CD4-positive, alpha-beta T cell treated with Interleukin-21 for 1 hour (primary cell): ENCODE results near the gene AGBL2.
"Not testable (repeated sequence)": the region's sequence is repeated elsewhere in the genome, so short reads cannot be mapped to it uniquely, and the experiment has no call there.

Source experiments
- DNase-seq: peaks from one replicate; pipeline ENCODE4 v3.0.0-alpha.2; 2020

AGBL2 gene

DNA sequence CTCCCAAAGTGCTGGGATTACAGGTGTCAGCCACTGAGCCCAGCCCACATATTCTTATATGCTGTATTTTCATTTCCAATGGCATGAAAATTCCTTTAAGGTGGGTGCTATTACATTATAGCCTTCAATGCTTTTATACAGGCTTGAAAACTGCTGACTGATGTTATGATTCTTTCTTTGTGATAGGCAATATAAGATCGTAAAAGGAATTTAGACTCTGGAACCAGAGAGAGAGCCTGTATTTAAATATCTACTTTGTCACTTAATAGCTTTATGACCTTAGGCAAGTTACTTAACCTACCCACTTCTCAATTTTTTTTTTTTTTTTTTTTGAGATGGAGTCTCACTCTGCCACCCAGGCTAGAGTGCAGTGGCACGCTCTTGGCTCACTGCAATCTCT lies 26.2 kb downstream of the AGBL2 start:
- DNase-seq: no peak

DNA sequence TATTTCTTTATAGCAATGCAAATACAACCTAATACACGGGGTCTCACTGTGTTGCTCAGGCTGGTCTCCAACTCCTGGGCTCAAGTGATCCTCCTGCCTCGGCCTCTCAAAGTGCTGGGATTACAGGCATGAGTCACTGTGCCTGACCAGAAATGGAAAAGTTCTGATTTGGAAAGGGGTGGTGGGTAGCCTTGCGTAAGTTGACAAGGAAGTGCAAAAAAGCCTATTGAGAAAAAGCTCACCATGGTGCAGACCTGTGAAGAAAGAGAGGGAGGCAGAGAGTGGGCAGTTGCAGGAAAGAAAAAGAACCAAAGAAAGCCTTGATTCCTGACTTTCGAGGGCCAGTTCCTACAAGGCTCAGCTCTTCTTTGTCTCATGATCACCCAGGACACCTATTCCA lies 27.1 kb downstream of the AGBL2 start:
- DNase-seq: no peak

DNA sequence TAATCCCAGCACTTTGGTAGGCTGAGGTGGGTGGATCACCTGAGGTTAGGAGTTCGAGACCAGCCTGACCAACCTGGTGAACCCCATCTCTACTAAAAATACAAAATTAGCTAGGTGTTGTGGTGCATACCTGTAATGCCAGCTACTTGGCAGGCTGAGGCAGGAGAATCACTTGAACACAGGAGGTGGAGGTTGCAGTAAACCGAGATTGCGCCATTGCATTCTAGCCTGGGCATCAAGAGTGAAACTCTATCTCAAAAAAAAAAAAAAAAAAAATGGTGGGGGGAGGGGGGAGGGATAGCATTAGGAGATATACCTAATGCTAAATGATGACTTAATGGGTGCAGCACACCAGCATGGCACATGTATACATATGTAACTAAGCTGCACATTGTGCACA lies 28.5 kb downstream of the AGBL2 start:
- not testable (repeated sequence) for DNase-seq

DNA sequence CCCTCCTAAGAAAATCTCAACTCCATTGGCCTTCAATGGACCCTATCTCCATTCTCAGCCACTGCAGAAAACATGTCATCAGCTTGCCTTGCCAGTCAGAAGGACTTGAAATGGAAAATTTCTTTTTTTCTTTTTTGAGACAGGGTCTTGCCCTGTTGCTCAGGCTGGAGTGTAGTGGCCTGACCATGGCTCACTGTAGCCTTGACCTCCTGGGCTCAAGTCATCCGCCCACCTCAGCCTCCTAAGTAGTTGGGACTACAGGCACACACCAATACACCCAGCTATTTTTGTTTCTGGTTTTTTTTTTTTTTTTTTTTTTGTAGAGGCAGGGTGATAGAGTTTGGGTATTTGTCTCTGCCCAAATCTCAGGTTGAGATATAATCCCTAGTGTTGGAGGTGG lies 29.0 kb downstream of the AGBL2 start:
- no peak for DNase-seq

DNA sequence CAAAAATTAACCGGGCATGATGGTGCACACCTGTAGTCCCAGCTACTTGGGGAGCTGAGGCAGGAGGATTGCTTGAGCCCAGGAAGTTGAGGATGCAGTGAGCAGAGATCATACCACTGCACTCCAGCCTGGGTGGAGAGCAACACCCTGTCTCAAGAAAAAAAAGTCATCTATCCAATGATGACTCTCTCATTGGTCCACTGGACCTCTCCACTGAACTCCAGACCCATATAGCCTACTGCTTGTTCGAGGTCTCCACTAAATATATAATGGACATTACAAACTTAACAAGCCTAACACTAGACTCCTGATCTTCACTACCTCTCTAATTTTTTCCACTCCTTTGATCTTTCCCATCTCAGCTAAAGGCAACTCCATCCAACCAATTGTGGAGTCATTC lies 39.3 kb downstream of the AGBL2 start:
- no peak for DNase-seq

DNA sequence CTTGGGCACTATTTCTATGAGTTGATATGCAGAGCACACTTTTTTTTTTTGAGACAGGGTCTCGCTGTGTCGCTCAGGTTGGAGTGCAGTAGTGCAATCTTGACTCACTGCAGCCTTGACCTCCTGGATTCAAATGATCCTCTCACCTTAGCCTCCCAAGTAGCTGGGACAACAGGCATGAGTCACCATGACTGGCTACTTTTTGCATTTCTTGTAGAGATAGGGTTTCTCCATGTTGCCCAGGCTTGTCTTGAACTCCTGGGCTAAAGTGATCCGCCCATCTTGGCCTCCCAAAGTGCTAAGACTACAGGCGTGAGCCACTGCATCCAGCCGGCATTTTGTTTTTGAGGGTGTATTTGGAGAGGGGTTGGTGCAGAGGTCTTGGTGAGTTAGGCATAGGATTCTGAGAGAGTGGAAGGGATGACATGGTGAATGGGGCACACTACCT lies 42.9 kb downstream of the AGBL2 start:
- no peak for DNase-seq

DNA sequence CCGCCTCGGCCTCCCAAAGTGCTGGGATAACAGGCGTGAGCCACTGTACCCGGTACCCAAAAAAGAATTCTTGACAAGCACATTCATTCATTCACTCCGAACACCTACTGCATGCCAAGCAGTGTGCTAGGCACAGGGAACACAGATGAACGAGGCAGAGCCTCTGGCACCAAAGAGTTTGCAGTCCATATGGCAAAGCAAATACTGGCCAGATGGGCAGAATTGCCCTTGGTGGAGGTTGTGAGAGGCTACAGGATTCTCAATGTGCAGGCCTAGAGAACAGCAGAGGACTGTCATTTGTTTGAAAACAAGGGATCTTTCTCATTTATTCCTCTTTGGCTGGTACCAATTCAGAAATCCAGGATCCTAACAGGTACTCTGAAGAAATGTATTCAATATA lies 45.3 kb downstream of the AGBL2 start:
- no peak for DNase-seq

DNA sequence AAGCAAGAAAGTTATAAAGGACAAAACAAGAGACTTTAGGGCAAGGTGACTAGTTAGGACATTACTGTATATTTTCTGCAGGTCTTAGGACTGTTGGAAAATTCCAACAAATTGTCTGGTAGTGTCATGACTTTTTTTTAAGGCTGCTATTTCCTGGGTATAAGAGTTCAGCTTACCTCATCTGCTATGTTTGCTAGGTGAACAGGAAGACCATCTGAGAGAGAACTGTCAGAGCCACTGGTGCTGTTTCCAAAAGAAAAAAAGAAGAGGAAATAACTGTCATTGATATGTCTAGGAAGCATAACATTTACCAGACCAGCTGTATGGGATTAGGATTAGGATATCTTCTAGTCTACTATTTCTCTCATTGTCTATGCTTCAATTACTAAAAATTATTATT lies 46.5 kb downstream of the AGBL2 start:
- no peak for DNase-seq

DNA sequence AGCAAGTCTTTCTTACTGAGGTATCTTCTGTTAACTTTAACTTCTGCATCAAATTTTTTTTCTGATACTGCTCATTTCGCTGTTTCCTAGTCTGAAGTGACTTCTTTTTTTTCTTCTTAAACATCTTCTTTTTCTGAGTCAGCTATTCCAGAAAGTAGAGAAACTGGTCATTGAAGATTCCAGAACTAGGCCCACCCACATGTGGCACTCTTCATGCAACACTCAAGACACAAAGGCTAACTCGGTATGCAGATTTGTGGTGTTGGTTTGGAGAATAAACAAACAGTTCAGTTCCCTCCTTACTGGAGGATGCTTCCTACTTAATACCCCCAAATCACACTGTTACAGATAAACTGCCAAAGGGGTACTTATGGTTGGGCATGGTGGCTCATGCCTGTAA lies 47.6 kb downstream of the AGBL2 start:
- DNase-seq: no peak

DNA sequence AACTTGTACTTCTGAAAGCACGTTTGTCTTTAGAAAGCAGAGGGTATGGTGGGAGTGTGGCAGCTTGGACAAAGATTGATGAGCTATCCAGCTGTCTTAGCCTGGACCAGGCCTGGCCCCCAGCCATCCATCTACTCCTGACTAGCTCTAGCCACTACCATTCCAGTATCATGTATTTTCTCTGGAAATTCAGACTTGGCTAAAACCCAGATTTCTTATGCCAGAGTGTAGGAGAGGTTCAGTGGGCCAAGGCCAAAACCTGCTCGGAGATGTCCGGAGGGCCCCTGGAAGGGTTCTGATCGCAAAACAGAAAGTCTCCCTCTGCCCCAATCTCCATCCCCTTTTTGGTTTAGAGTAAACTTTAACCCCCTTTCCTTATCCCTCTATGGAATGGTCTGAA lies 48.0 kb downstream of the AGBL2 start:
- DNase-seq: no peak

DNA sequence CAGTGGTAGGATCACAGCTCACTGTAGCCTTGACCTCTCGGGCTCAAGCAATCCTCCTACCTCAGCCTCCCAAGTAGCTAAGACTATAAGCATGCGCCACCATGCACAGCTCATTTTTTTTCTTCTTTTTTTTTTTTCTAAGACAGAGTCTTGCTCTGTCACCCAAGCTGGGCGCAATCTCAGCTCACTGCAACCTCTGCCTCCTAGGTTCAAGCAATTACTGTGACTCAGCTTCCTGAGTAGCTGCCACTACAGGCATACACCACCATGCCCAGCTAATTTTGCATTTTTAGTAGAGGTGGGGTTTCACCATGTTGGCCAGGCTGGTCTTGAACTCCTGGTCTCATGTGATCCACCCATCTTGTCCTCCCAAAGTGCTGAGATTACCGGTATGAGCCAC lies 50.2 kb downstream of the AGBL2 start:
- not testable (repeated sequence) for DNase-seq

DNA sequence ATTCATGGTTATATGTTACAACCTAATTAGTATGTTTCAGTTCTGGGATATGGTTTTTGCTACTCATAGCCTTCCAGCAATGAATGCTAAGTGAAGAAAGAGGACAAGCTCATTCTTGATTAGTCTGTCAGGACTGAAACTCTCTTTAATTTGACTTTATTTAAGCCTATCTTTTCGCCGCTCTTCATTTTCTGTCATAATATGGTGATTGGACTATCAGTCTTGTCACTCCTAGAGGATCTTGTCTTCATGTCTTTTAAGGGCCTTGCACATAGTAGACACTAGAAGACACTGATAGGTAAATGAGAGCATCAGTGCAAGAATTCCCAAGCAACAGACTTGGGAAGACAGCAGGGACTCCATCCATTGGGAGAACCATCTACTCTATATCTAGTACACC lies 53.9 kb downstream of the AGBL2 start:
- DNase-seq: no peak

DNA sequence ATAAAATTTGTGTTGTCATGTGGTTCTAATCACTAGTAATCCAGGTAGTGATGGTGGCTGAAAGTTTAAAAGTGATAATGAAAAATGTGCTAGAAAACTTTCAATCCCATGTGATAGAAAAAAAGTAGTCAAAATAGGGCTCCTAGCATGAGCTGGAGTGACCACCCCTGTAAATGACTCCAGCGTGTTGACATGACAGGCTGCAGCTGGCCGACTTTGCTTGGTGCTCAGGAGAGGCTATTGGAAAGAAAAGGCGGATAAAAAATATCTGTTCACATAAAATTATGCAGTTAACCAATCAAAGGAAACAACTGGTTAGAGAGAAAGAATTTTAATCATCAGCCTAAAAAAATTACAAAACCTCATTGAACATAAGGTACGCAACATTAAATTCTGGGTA lies 55.9 kb downstream of the AGBL2 start:
- no peak for DNase-seq

DNA sequence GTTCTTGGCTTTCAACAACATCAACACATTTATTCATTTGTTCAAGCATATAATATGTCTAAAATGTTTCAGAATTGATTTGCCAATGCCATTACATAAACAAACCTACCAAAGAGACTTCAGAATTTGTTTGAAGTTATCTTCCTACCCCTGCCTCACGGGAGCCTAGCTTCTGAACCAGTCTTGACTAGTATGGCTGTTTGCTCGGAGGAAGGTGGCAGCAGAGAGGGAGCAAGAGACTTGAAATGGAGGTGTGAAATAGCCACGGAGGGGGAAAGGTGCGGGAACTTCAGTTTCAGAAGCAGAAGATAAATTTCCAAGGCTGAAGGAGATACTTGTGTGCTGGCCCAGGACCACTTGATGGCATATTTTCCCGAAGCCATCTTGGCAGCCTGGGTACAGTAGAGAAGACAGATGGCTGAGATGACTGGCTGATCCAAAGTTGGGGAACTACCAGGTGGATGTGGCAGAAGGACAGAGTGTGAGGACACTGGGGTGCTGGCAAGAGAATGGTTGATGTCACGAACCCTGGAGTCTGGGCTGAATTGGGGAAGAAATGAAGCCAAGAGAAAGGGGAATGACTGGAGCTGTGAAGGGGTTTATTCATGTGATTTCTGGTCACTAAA lies 58.8 kb downstream of the AGBL2 start:
- DNase-seq: no peak

DNA sequence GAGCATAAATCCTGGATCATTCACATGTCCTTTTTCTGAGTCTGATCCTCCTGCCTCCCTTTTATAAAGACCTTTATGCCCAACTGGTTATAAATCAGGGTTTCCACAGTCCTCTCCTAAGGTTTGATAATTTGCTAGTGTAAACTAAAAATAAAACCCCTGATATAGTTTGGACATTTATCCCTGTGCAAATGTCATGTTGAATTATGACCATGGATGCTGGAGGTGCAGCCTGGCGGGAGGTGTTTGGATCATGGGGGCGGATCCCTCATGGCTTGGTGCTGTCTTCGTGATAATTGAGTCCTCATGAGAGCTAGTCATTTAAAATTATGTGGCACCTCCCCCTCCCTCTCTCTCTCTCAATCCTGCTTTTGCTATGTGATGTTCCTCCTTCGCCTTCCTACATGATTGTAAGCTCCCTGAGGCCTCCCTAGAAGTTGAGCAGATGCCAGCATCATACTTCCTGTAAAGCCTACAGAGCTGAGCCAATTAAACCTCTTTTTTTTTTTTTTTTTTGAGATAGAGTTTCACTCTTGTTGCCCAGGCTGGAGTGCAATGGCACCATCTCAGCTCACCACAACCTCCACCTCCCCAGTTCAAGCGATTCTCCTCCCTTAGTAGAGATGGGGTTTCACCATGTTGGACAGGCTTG lies 63.2 kb downstream of the AGBL2 start:
- no peak for DNase-seq

DNA sequence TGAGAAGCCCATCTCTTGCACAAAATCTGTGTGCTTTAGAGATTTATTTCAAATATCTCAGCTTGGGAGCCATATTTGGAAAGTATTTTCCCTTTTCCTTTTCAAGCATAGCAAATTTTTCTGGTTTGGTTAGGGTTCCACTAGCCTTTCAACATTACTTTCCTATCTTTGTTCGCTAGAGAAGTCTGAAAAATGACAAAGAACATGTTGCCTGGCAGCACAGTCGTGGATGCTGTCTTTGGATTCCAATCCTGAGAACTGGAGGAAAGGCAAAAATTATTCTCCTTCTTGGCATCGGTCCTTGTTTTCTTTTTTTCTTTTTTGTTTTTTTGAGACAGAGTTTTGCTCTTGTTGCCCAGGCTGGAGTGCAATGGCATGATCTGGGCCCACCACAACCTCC lies 65.9 kb downstream of the AGBL2 start:
- no peak for DNase-seq

DNA sequence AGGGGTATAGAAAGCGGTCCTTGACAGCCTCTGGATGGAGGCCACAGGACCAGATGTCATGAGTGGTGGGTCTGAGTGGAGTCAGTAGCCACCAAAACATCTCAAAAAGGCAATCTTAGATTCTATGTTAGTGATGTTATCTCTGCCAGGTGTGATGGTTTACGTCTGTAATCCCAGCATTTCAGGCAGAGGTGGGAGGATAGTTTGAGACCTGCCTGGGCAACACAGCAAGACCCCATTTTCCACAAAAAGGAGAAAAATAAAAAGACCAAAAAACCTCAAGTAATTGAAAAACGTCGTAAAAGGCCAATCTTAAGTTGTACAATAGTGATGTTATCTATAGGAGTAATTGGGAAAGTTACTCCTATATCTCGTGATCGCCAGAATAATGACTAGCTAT lies 69.2 kb downstream of the AGBL2 start:
- DNase-seq: no peak

DNA sequence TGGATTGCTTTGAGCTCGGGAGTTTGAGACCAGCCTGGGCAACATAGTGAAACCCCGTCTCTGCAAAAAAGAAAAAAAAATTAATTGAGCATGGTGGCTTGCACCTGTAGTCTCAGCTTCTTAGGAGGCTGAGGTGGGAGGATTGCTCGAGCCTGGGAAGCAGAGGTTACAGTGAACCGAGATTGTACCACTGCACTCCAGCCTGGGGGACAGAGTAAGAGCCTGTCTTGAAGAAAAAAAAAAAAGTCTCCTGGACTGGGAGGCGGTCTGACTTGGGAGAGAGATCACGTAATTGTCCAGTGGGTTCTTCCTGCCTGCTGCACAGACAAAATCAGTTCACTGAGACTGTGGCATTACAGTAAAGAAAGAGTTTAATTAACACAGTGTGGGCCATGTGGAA lies 69.7 kb downstream of the AGBL2 start:
- DNase-seq: no peak

DNA sequence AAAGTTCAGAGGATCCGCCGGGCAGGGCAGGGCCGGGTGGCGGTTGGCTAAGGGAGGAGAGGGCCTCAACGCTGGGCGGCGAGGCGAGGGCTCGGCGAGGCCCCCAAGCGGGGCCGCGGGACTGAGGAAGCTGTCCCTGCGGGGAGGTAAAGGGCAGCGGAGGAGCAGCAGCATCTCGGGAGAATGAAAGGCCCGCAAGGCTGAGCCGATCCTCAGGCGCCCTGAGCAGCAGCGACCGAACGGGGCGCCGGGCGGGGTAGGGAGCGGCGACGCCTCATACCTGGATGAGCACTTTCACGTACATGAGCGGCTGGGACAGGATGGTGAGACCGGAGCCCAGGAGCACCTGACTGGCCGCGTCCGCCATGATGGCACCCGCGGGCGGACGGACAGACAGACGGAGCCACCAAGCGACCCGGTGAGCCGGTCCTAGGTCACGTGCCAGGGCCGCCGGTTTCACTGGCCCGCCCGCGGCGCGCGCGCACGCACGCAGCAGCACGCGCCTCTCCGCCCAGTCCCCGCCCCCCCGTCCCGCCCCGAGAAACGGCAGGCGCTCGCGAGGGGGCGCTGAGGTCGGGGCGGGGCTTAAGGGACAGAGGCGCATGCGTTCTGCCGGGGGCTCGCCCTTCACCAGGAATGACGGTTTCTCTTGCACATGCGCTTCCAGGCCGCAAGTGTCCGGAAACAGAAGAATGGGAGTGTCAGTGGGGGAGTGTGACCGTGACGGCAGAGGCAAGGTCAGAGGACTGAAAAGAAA lies 72.9 kb downstream of the AGBL2 start, which contains the start of gene MTCH2:
MTCH2 (minus strand) TSS at position 461 of the 757 bp plus-strand sequence; CDS start at position 367, 94 bp downstream.
- DNase-seq: peak; percentile 97

DNA sequence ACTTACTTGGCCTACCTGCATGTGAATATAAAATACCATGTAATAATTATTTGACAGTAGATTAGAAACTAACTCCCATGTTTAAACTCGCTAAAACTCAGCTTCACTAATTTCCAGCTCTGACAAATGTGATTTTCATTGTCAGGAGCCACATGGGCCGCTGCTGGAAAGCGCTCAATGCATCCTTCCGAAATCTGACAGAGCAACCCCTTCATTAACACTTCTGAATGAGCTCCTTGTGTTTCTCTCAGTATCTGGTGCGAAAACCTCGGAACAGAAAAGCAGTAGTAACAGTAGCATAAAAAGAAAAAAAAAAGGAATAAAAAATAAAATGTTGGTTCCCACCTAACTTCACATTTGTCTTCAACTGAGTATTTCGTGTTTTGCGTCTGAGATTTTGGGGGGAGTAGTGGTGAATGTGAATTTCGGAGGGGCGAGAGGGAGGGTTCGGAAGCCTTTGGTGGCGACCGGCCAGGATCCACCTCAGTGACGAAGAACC lies 73.5 kb downstream of the AGBL2 start:
- no peak for DNase-seq

DNA sequence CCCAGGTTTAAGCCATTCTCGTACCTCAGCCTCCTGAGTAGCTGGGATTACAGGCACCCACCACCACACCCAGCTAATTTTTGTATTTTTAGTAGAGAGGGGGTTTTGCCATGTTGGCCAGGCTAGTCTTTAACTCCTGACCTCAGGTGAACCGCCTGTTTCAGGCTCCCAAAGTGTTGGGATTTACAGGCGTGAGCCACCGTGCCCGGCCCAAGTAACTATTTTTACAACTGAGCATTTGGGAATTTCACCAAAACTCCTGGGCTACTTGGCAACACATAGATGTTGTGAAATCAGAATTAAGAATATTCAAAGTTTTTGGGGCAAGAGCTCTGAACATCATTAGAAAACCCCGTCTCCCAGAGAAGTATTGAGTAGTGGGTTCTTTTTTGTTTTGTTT lies 74.7 kb downstream of the AGBL2 start:
- DNase-seq: not testable (repeated sequence)

DNA sequence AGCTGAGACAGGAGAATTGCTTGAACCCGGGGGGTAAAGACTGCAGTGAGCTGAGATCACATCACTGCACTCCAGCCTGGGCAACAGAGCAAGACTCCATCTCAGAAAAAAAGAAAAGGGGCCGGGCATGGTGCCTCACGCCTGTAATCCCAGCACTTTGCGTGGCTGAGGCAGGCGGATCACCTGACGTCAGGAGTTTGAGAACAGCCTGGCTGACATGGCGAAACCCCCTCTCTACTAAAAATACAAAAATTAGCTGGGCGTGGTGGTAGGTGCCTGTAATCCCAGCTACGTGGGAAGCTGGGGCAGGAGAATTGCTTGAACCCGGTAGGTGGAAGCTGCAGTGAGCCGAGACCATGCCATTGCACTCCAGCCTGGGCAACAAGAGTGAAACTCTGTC lies 78.8 kb downstream of the AGBL2 start:
- not testable (repeated sequence) for DNase-seq

DNA sequence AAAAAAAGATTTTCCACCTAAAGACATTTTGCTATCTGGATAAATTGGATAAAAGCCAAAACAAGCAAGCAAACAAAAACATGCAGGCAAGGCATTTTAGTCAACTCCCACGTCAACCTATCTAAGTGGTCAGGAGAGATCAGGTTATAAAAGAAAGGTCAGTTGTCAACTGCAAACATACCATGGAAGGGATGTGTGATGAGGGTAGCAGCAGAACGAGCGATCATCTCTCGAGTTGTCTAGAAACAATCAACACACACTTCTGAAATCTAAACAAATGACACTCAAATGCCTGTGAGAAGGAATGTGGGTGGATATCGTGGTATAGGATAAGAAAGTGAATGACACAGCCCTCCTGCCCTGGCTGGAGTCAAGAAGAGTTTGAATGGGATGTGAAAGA lies 83.7 kb downstream of the AGBL2 start:
- DNase-seq: no peak

DNA sequence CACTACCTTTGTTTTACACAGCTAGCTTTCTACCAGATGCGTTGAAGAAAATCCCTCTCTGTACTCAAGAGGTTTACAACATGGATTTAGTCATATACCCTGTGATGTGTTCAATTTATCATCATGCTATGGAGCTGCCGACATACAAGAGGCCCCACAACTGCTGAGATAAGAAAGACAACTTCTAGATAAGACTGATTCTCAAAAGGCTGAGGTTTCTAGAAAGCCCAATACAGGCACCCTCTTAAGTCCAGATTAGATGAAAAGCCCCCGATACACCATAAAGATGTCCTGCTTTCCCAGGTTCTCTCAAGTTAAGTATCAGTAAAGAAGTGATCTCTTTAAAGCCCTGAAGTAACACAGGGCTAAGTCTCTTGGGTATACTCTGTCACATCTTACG lies 87.1 kb downstream of the AGBL2 start:
- no peak for DNase-seq
